Skin epidermis (tissue), 12 donors: ENCODE measurements around the gene KRT3.

Experiments
- H3K27ac ChIP-seq, 21 experiments: fragments of 200-600 bp; sonication (generic) in 11 of 21; one replicate each; pipeline ENCODE4 v1.5.0; 2020; ENCODE audit warnings: mild to moderate bottlenecking in 3 of 21, inconsistent platforms in 2 of 21, moderate library complexity in 2 of 21
- H3K4me3 ChIP-seq, 7 experiments: fragments of 200-600 bp; sonication (generic) in 2 of 7; one replicate each; pipeline ENCODE4 v1.5.0; 2020; ENCODE audit warnings: inconsistent platforms in 2 of 7, mild to moderate bottlenecking in 2 of 7, moderate library complexity in 1 of 7

Gene KRT3

GRCh38 chr12:52828591-52829021 is 32.7 kb upstream of the KRT3 start:
- H3K27ac ChIP-seq, result no peak overlapping the region
- H3K4me3 ChIP-seq, result no peak overlapping the region

- H3K4me3 ChIP-seq, result no peak overlapping the region
- H3K27ac ChIP-seq, result no peak overlapping the region
These were observed 32.2 kb upstream of the KRT3 start for GRCh38 chr12:52828156-52828555.

GRCh38 chr12:52827499-52828090 is 31.7 kb upstream of the KRT3 start:
- H3K4me3 ChIP-seq, result no peak overlapping the region
- H3K27ac ChIP-seq, result no peak overlapping the region

GRCh38 chr12:52826611-52827498 is 30.9 kb upstream of the KRT3 start:
- no peak overlapping the region for H3K27ac ChIP-seq
- H3K4me3 ChIP-seq, result no peak overlapping the region

- H3K27ac ChIP-seq, result no peak overlapping the region
- H3K4me3 ChIP-seq, result no peak overlapping the region
These were observed 30.0 kb upstream of the KRT3 start for GRCh38 chr12:52825961-52826360.

GRCh38 chr12:52824741-52825410 is 29.0 kb upstream of the KRT3 start:
- H3K4me3 ChIP-seq, result no peak overlapping the region

GRCh38 chr12:52823761-52824450 is 28.0 kb upstream of the KRT3 start:
- no peak overlapping the region for H3K4me3 ChIP-seq
- H3K27ac ChIP-seq, result no peak overlapping the region

More at GRCh38 chr12:52824741-52825410, 29.0 kb upstream of the KRT3 start:
- H3K27ac ChIP-seq, result no peak overlapping the region

GRCh38 chr12:52822771-52823510 is 27.0 kb upstream of the KRT3 start:
- Histone ChIP-seq H3K27ac (no peak overlapping the region), H3K4me3 (no peak overlapping the region)

GRCh38 chr12:52821826-52822660 is 26.1 kb upstream of the KRT3 start:
- H3K27ac ChIP-seq, result no peak overlapping the region

GRCh38 chr12:52821071-52821730 is 25.3 kb upstream of the KRT3 start:
- H3K4me3 ChIP-seq, result no peak overlapping the region
- H3K27ac ChIP-seq, result no peak overlapping the region

More at GRCh38 chr12:52821826-52822660, 26.1 kb upstream of the KRT3 start:
- H3K4me3 ChIP-seq, result no peak overlapping the region

GRCh38 chr12:52820521-52820920 is 24.6 kb upstream of the KRT3 start:
- H3K4me3 ChIP-seq, result no peak overlapping the region
- no peak overlapping the region for H3K27ac ChIP-seq

- Histone ChIP-seq H3K4me3 (no peak overlapping the region), H3K27ac (no peak overlapping the region)
These were observed 24.0 kb upstream of the KRT3 start for GRCh38 chr12:52819731-52820510.

- H3K27ac ChIP-seq, result no peak overlapping the region
- H3K4me3 ChIP-seq, result no peak overlapping the region
These were observed 23.0 kb upstream of the KRT3 start for GRCh38 chr12:52818887-52819420.

GRCh38 chr12:52818388-52818787 is 22.5 kb upstream of the KRT3 start:
- H3K27ac ChIP-seq, result no peak overlapping the region
- no peak overlapping the region for H3K4me3 ChIP-seq

- H3K27ac ChIP-seq, result no peak overlapping the region
- H3K4me3 ChIP-seq, result no peak overlapping the region
These were observed 21.9 kb upstream of the KRT3 start for GRCh38 chr12:52817699-52818238.

GRCh38 chr12:52817003-52817698 is 21.2 kb upstream of the KRT3 start:
- no peak overlapping the region for H3K4me3 ChIP-seq
- no peak overlapping the region for H3K27ac ChIP-seq
